GM21390 (cell line): ENCODE results near the gene DNAH2.
A peak's percentile ranks its signal among the peaks of the same experiment; 100 is the strongest.

Experiments
- ATAC-seq: cut with Tn5 transposase; IDR thresholded peaks from one replicate; pipeline ENCODE4 v1.9.1; 2021; ENCODE audit not compliant: unreplicated experiment

Gene DNAH2

DNA sequence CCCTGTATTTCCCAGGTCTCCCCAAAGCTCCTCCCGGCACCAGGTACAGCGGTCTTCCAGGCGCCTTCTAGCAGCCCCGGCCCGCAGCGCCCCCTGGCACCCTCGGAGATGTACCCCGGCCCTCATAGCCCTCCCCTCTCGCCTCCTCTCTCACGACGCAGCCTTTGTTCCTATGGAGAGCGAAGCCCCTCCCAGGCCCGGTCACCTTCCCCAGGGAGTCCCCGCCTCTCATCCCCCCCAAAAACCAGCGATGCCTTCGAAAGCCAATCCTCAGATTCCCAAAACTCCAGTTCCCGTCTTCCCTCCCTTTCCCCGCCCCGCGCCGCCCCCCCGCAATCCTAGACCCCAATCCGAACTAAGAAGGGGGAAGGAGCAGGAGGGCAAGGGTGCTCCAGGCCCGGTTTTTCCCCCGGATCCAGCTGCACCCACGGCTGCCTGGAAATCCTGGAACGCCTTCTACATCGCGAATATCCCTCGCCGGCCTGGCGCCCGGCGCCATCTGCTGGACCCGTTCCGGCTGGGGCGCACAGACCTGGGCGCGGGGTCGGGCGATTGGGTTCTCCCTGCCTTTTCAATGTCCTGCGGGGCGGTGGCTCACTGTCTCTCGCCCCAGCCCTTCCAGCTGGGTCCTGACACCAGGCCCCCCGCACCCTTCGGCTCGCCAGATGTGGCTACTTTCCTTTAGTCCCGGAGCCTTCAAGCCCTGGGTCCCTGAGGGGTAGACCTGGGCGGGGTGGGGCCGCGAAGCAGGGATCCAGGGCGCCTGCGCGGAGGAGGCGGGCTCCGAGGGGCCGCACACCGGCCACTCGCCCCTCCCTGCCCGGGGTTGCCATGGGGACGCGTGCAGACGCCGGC is at the start of gene DNAH2:
Gene DNAH2, plus strand, starts transcription at position 844 of the 855 bp plus-strand sequence. CDS start 1,991 bp downstream, outside the sequence.
- no peak for ATAC-seq

DNA sequence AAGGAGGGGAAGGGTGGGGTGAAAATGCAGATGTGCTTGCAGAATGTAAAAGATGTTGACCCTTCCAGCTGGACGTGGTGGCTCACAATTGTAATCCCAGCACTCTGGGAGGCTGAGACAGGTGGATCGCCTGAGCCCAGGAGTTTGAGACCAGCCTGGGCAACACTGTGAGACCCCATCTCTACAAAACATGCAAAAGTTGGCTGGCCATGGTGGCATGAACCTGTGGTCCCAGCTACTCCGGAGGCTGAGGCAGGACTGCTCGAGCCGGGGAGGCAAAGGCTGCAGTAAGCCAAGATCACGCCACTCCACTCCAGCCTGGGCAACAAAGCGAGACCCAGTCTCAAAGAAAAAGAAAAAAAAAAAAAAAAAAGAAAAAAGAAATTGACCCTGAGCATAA is 49.1 kb upstream of the DNAH2 start:
- ATAC-seq: no peak

DNA sequence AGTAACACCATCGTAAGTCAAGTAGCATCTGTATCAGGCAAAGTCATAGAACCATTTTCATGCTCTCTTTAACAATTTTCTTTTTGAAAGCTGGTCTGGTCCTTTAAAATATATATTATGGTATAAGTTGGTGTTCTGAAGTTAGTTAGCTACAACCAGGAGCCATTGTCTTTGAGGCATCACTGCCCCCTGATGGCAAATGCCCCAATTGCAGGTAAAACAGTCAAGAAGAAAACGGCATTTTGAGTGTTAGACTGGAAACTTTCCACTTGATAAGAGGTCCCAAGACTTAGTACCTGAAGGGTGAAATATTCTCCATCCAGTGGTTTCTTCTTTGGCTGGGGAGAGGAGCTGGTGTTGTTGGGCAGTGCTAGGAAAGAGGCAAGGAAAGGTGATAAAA is 44.3 kb upstream of the DNAH2 start:
- no peak for ATAC-seq

DNA sequence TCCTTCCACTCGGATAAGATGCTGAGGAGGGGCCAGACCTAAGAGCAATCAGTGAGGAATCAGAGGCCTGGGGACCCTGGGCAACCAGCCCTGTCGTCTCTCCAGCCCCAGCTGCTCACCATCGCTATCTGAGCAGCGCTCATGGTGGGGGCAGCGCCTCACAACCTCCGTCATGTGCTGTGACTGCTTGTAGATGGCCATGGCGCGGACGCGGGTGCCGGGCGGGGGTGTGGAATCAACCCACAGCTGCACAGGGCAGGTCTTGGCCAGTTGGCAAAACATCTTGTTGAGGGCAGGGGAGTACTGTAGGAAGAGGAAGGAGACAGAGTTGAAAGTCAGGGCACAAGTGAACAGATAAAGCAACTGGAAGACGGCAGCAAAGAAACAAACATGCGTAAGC is 42.6 kb upstream of the DNAH2 start:
- ATAC-seq: no peak

GRCh38 chr17:7676533-7676932 is 41.0 kb upstream of the DNAH2 start:
- no peak for ATAC-seq

GRCh38 chr17:7677388-7678067 is 40.0 kb upstream of the DNAH2 start:
- no peak for ATAC-seq

- no peak for ATAC-seq
Observed at GRCh38 chr17:7684851-7685532, 32.6 kb upstream of the DNAH2 start.

- ATAC-seq: peak; percentile 44
Observed at GRCh38 chr17:7685533-7686221, 31.9 kb upstream of the DNAH2 start.

- ATAC-seq: peak; percentile 42
Observed at GRCh38 chr17:7686222-7687071, 31.1 kb upstream of the DNAH2 start.

GRCh38 chr17:7687072-7687907 is 30.3 kb upstream of the DNAH2 start, which contains the start of gene TP53:
TP53 (minus strand) TSS chr17:7687490; CDS start chr17:7676594, 10,896 bp downstream.
- ATAC-seq: no peak

- ATAC-seq: peak; percentile 68
Observed at GRCh38 chr17:7687908-7688807, 29.4 kb upstream of the DNAH2 start, which contains the start of gene WRAP53. WRAP53 (plus strand) TSS chr17:7688477; CDS start chr17:7688649, 172 bp downstream.

- ATAC-seq: no peak
Observed at GRCh38 chr17:7688808-7689316, 28.7 kb upstream of the DNAH2 start.

DNA sequence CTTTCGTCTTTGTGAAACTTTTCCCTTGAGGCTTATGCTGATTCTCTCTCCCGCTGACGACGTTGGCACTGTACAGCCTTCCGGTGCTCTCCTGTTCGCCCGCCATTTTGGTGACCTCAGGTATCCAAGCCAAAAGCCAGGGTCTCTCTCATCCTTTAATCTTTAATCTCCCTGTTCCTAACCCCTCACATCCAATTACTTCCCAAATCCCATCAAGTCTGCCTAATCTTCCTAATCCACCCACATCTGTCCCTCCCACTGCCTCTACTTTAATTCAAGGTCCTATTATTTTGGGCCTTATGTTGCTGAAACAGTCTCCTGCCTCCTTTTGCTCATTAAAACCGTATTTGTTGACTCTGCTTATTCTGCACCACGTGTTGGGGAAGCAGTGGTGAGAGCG is 22.0 kb upstream of the DNAH2 start:
- ATAC-seq: no peak

DNA sequence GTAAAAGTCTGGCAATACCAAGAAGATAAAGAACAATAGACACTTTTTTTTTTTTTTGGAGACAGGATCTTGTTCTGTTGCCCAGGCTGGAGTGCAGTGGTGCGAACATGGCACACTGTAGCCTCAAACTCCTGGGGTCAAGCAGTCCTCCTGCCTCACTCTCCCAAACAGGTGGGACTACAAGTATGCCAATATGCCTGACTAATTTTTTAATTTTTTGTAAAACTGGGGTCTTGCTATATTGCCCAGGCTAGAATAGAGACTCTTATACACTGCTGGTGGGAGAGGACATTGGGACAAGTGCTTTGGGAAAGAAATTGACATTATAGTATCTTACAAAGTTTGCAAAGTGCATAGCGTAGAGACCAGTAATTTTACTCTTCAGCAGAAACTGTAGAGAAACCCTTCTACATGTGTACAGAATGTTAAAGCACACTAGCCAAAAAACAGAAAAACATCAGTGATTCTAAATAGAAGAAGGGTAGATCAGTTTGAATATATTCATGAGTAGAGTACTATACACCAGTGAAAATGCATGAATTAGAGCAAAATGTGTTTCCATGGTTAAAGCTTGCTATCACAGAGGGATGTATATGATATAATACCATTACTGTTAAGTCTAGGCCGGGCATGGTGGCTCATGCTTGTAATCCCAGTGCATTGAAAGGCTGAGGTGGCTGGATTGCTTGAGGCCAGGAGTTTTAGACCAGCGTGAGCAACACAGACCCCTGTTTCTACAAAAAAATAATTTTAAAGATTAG is 19.5 kb upstream of the DNAH2 start:
- no peak for ATAC-seq

- no peak for ATAC-seq
Observed at GRCh38 chr17:7700510-7700909, 17.0 kb upstream of the DNAH2 start.

- ATAC-seq: no peak
Observed at GRCh38 chr17:7701681-7702080, 15.9 kb upstream of the DNAH2 start.

DNA sequence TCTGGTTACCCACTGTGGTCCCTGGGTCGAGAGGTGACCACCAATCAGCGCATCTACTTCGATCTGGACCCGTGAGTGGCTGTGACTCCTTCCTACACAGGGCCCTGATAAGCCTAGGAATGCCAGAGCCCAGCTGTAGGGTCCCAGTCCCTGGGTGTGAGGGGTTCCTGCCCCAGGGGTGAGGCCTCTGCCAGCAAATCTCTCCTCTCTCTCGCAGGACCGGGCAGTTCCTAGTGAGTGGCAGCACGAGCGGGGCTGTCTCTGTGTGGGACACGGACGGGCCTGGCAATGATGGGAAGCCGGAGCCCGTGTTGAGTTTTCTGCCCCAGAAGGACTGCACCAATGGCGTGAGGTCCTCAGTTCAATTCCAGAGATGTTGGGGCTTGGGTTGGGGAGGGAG is 14.8 kb upstream of the DNAH2 start:
- ATAC-seq: no peak
